ENCODE data around the gene HACD1.

HACD1 gene

DNA sequence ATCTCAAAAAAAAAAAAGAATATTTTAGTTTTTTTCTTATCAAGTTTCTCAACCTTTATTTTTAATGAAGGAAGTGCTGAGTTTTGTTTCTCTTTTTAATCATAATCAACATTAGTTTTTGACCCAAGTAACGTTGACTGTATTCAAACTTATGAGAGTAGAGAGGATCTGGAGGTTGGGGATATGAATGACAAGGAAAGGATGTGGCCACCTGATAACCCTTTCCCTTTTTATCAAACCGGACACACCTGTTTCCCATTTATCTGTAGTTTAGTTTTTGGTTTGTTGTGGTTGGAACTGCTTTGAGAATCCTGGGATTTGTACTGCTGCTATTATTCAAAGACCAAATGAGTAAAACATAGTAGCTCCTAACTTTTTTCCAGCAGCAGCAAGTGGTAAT, 38.6 kb downstream of the HACD1 start:
- no peak for DNase-seq (ENCODE audit: low spot score)

GRCh38 chr10:17576768-17577167, 40.4 kb downstream of the HACD1 start:
- no peak for DNase-seq (ENCODE audit: low spot score)

DNA sequence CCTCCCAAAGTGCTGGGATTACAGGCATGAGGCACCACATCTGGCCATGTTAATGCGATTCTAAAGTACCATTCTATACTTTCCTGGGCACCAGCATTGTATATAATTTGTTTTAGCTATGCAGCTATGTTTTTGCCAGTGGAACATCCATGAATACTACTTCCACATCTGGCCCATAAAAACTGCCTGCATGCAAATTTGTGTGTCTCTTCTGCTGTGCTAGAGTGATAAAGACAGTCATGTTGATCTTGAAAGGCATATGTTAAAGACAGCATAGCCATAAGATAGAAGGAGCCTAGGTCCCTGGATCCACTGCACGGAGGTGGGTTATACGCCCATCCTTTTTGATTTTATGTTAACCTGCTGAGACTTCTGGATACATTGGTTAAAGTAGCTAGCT, 52.3 kb downstream of the HACD1 start:
- no peak for DNase-seq (ENCODE audit: low spot score)

- DNase-seq (ENCODE audit: low spot score): no peak
Measured at GRCh38 chr10:17563452-17563851, 53.7 kb downstream of the HACD1 start.

GRCh38 chr10:17562614-17563013, 54.6 kb downstream of the HACD1 start:
- no peak for DNase-seq (ENCODE audit: low spot score)

DNA sequence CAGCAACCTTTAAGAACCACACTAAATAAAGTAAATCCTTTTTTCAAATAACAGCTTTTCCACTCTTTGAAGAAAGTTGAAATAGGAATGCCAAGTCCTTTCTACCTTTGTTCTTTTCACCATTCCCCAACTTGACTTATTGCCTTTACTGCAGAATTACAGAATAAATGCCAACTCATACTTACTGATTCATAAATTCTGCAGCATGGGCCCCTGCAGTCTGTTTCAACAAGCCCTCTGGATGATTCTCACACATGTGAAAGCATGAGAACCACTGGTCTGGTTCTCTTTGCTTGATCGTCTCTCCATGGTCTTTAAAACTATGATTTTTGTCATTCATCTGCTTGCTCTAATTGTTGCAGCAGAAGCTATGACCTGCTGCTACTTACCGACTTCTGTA, 56.1 kb downstream of the HACD1 start:
- DNase-seq (ENCODE audit: low spot score): no peak

GRCh38 chr10:17557459-17557858, 59.7 kb downstream of the HACD1 start:
- DNase-seq (ENCODE audit: low spot score): no peak

GRCh38 chr10:17548770-17549169, 68.4 kb downstream of the HACD1 start:
- DNase-seq (ENCODE audit: low spot score): no peak

DNA sequence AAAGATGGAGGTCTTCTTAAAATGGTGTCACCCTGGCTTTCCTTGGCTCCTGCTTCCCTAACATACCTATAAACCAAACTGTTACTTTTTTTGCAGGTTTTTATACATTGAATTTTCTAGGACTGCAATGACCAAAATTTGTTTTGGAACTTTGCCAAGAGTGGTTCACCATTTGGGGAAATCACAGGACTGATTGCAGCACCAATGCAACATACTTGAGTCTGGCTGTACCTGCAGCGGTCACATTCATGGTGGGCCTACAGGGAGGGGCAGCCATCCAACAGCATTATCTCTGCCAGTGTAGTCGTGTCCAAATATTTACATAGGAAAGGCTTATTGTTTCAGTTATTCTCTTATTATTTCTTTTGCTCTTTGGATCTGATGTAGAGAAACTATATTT, 69.0 kb downstream of the HACD1 start:
- no peak for DNase-seq (ENCODE audit: low spot score)

- DNase-seq (ENCODE audit: low spot score): no peak
Measured at GRCh38 chr10:17547060-17547459, 70.1 kb downstream of the HACD1 start.

DNA sequence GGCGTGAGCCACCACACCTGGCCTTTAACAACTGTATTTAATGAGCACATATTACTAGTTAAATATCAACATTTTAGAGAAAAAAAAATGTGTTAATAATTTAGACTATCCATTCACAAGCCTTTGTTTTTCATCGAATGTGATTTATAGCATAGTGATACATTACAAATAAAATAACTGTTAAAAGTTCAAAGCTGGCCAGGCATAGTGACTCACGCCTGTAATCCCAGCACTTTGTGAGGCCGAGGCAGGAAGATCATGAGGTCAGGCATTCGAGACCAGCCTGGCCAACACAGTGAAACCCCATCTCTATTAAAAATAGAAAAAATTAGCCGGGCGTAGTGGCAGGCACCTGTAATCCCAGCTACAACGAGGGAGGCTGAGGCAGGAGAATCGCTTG, 72.7 kb downstream of the HACD1 start:
- DNase-seq (ENCODE audit: low spot score): no peak
